ENCODE results near the gene SKIDA1. TPM values are rescaled to one million over a fixed set of nuclear protein-coding genes. Genes with fewer than 3 reads are reported as not detected.
A peak's percentile ranks its signal among the peaks of the same experiment; 100 is the strongest.

SKIDA1 gene
- total and polyA plus RNA-seq, 11 donors: 0.61 to 5.4 (median 3.1) TPM

GRCh38 chr10:21495752-21496342 is 29.6 kb downstream of the SKIDA1 start:
- WGBS, 4 donors: 0 to 1% (median 0%) methylated on average over 5 to 57 of the region's 58 CpGs
- intact Hi-C loops (cut with DNase I): loop anchor here (1.0 to 10.0 kb wide), 21 partner anchors 21 to 1491 kb away; partner anchors contain the start of genes MLLT10 (in 3 of the 10) and COMMD3 (in 1 of the 10)
- TF ChIP-seq POLR2A (IDR thresholded peaks at IDR 0.05): no peak
- peak; percentile 96 to 100 (median 99) for TF ChIP-seq CTCF (IDR thresholded peaks at IDR 0.05)
- Histone ChIP-seq H3K27ac (peak overlapping the region in 11 of 12 donors; percentile 68 to 91 (median 81)), H3K27me3 (peaks cover 0 to 54% (median 0%) of the 10 kb centered on the region in 9 donors), H3K4me1 (peaks cover 0 to 31% (median 8%) of the 10 kb centered on the region in 12 donors), H3K4me3 (peak overlapping the region; percentile 61 to 86 (median 78)), H3K36me3 (no peaks in the 10 kb centered on the region), H3K9me3 (no peaks in the 10 kb centered on the region)
- DNase-seq: peak; percentile 81 to 92 (median 86)
- peak; percentile 66 to 91 (median 82) for ATAC-seq

- H3K27ac ChIP-seq: peak overlapping the region; percentile 27 to 91 (median 81)
- H3K9me3 ChIP-seq: no peaks in the 10 kb centered on the region
- DNase-seq: peak in 2 of 5 donors; percentile 13 to 22
- WGBS, 4 donors: 0 to 1% (median 0%) methylated on average over 39 to 42 of the region's 42 CpGs
- intact Hi-C loops (cut with DNase I): loop anchor here (1.0 to 10.0 kb wide), 18 partner anchors 37 to 1492 kb away; partner anchors contain the start of genes MLLT10 (in 3 of the 10) and COMMD3 (in 1 of the 10)
- peaks cover 0 to 48% (median 0%) of the 10 kb centered on the region in 9 donors for H3K27me3 ChIP-seq
- no peak for TF ChIP-seq POLR2A (IDR thresholded peaks at IDR 0.05)
- no peak for TF ChIP-seq CTCF (IDR thresholded peaks at IDR 0.05)
- ATAC-seq: peak in 3 of 4 donors; percentile 0 to 13 (median 3)
- peaks cover 0 to 26% (median 6%) of the 10 kb centered on the region in 12 donors for H3K4me1 ChIP-seq
- H3K4me3 ChIP-seq: peak overlapping the region; percentile 61 to 86 (median 78)
- no peaks in the 10 kb centered on the region for H3K36me3 ChIP-seq
Measured at GRCh38 chr10:21495002-21495751, 30.3 kb downstream of the SKIDA1 start.

- 11 to 18% (median 15%) methylated on average over 60 to 66 of the region's 66 CpGs for WGBS, 4 donors
- ATAC-seq: peak; percentile 39 to 54 (median 50)
- peak overlapping the region; percentile 27 to 91 (median 81) for H3K27ac ChIP-seq
Measured at GRCh38 chr10:21494191-21495001, 31.1 kb downstream of the SKIDA1 start.

More at GRCh38 chr10:21494191-21495001, 31.1 kb downstream of the SKIDA1 start:
- intact Hi-C loops (cut with DNase I): loop anchor here (1.0 to 10.0 kb wide), 21 partner anchors 38 to 1498 kb away; partner anchors contain the start of genes MLLT10 (in 3 of the 10) and COMMD3 (in 1 of the 10)
- TF ChIP-seq POLR2A (IDR thresholded peaks at IDR 0.05) (no peak), CTCF (IDR thresholded peaks at IDR 0.05) (peak in 2 of 12 donors; percentile 15 to 17)
- peak; percentile 49 to 72 (median 57) for DNase-seq
- Histone ChIP-seq H3K4me3 (peak overlapping the region; percentile 61 to 86 (median 78)), H3K27me3 (peaks cover 0 to 40% (median 0%) of the 10 kb centered on the region in 9 donors), H3K9me3 (no peaks in the 10 kb centered on the region), H3K4me1 (peaks cover 0 to 23% (median 6%) of the 10 kb centered on the region in 12 donors), H3K36me3 (no peaks in the 10 kb centered on the region)
